HCEC 1CT (cell line): ENCODE results near the gene ADAT3.
A peak's percentile ranks its signal among the peaks of the same experiment; 100 is the strongest.

ENCODE experiments used
- DNase-seq: peaks from one replicate; pipeline ENCODE4 v3.0.0-alpha.2; 2017

Gene ADAT3

GRCh38 chr19:1905110-1905862 is at the start of gene ADAT3, which contains the start of gene SCAMP4:
Gene ADAT3 (plus strand): TSS chr19:1905399. CDS start chr19:1912048, 6,649 bp downstream.
Gene SCAMP4 (plus strand): TSS chr19:1905399. CDS start chr19:1915020, 9,621 bp downstream.
- DNase-seq = peak; percentile 99

- no peak for DNase-seq
Measured at GRCh38 chr19:1855828-1856255, 49.4 kb upstream of the ADAT3 start.

GRCh38 chr19:1856345-1856697 is 48.9 kb upstream of the ADAT3 start:
- no peak for DNase-seq

GRCh38 chr19:1856698-1857603 is 48.2 kb upstream of the ADAT3 start:
- DNase-seq = peak; percentile 83

- DNase-seq = no peak
Measured at GRCh38 chr19:1857648-1858326, 47.4 kb upstream of the ADAT3 start.

- no peak for DNase-seq
Measured at GRCh38 chr19:1858412-1859081, 46.7 kb upstream of the ADAT3 start.

GRCh38 chr19:1859331-1859781 is 45.8 kb upstream of the ADAT3 start:
- DNase-seq = no peak

- peak; percentile 50 for DNase-seq
Measured at GRCh38 chr19:1860042-1860775, 45.0 kb upstream of the ADAT3 start.

GRCh38 chr19:1860821-1861598 is 44.2 kb upstream of the ADAT3 start:
- no peak for DNase-seq

- DNase-seq = no peak
Measured at GRCh38 chr19:1861599-1862031, 43.6 kb upstream of the ADAT3 start.

- DNase-seq = no peak
Measured at GRCh38 chr19:1862068-1862423, 43.2 kb upstream of the ADAT3 start.

GRCh38 chr19:1862424-1863327 is 42.5 kb upstream of the ADAT3 start:
- DNase-seq = no peak

GRCh38 chr19:1863328-1863637 is 41.9 kb upstream of the ADAT3 start, which contains the start of gene KLF16:
Gene KLF16 (minus strand): TSS chr19:1863579. CDS start chr19:1863497, 82 bp downstream.
- no peak for DNase-seq

GRCh38 chr19:1863638-1864479 is 41.3 kb upstream of the ADAT3 start:
- DNase-seq = peak; percentile 93

- peak; percentile 64 for DNase-seq
Measured at GRCh38 chr19:1864480-1865171, 40.6 kb upstream of the ADAT3 start.

- DNase-seq = no peak
Measured at GRCh38 chr19:1865172-1866010, 39.8 kb upstream of the ADAT3 start.

GRCh38 chr19:1866693-1867348 is 38.4 kb upstream of the ADAT3 start:
- no peak for DNase-seq
